Fibroblast of pulmonary artery (primary cell): Measurements from ENCODE around the gene FUT1.

Experiments used
- DNase-seq: peaks from one replicate; pipeline ENCODE4 v3.0.0-alpha.2; 2010; ENCODE audit warnings: low read depth
- H3K4me3 ChIP-seq: replicated peaks from 2 replicates; pipeline ENCODE4 v1.5.1; 2011; ENCODE audit warnings: low read depth, mild to moderate bottlenecking, control low read depth, low read length, moderate library complexity
- CTCF ChIP-seq: IDR thresholded peaks from 2 replicates; pipeline ENCODE4 v1.5.1; 2011; ENCODE audit warnings: mild to moderate bottlenecking, control low read depth, low read length, inconsistent platforms; ENCODE audit errors: missing control alignments

FUT1 gene

GRCh38 chr19:48752496-48753365 lies at the start of gene FUT1:
TSS of gene FUT1 (minus strand) at chr19:48752641. CDS start at chr19:48751281, 1,360 bp downstream.
- peak within 1 kb of the TSS; percentile 43 for H3K4me3 ChIP-seq
- no peak for DNase-seq

GRCh38 chr19:48799358-48800300 lies 47.2 kb upstream of the FUT1 start:
- no peak for TF ChIP-seq CTCF
- DNase-seq, result no peak
- H3K4me3 ChIP-seq, result no peak overlapping the region

More at GRCh38 chr19:48752496-48753365, at the start of gene FUT1:
- no peak for TF ChIP-seq CTCF

GRCh38 chr19:48798937-48799336 lies 46.5 kb upstream of the FUT1 start:
- H3K4me3 ChIP-seq, result no peak overlapping the region
- TF ChIP-seq CTCF, result no peak
- no peak for DNase-seq

GRCh38 chr19:48797103-48797502 lies 44.7 kb upstream of the FUT1 start:
- no peak for TF ChIP-seq CTCF
- H3K4me3 ChIP-seq, result no peak overlapping the region
- no peak for DNase-seq

GRCh38 chr19:48796298-48797083 lies 44.0 kb upstream of the FUT1 start:
- no peak for TF ChIP-seq CTCF
- no peak overlapping the region for H3K4me3 ChIP-seq

GRCh38 chr19:48795685-48796070 lies 43.2 kb upstream of the FUT1 start:
- DNase-seq, result no peak
- no peak overlapping the region for H3K4me3 ChIP-seq
- no peak for TF ChIP-seq CTCF

More at GRCh38 chr19:48796298-48797083, 44.0 kb upstream of the FUT1 start:
- DNase-seq, result no peak
